Endothelial cell of umbilical vein (primary cell): ENCODE data around the gene HSD17B2. TPM values are rescaled to one million over a fixed set of nuclear protein-coding genes. Genes with fewer than 3 reads are reported as not detected.

Source experiments
- BruUV-seq: library from RNA; stranded (reverse); fragments of 400-500 nt; replicated peaks from 2 replicates; lab custom pipeline; 2021; lab: Mats Ljungman, UMichigan
- CTCF ChIA-PET: fragments of 300-600, 350-600 bp; sonication (Branson Sonifier 250); formaldehyde crosslinking; loops from one replicate; lab custom pipeline; 2021; ENCODE audit warnings: antibody characterized with exemption, inconsistent platforms; lab: Charles Lee
- POLR2A ChIA-PET: fragments of 300-600, 350-600 bp; sonication (Branson Sonifier 250); formaldehyde crosslinking; loops from one replicate; lab custom pipeline; 2021; ENCODE audit warnings: antibody characterized with exemption, inconsistent platforms; lab: Charles Lee
- DNase-seq: peaks from one replicate; pipeline ENCODE4 v3.0.0-alpha.2; 2011; ENCODE audit warnings: low read depth, low spot score
- FAIRE-seq: peaks from 2 replicates; lab custom pipeline; 2011; peaks lifted over from hg19 to GRCh38; lab: Jason Lieb, UNC
- H2AFZ ChIP-seq: 2 replicates; pipeline ENCODE4 v1.6.0; 2012; ENCODE audit warnings: low read depth, low read length, control low read depth, inconsistent platforms
- H3K27ac ChIP-seq: 2 replicates; pipeline ENCODE4 v1.5.1; 2011; ENCODE audit warnings: low read depth, mild to moderate bottlenecking, control low read depth, low read length, moderate library complexity; ENCODE audit not compliant: insufficient read depth
- H3K27me3 ChIP-seq, 2 experiments: 2 replicates each; pipeline versions ENCODE4 v1.6.0 to v1.6.1; 2011; ENCODE audit warnings: low read length in 2 of 2, mixed read lengths in 1 of 2; ENCODE audit not compliant: control insufficient read depth in 2 of 2, insufficient read depth in 2 of 2
- H3K36me3 ChIP-seq, 2 experiments: 2 replicates in 1 of 2; 3 replicates in 1 of 2; pipeline ENCODE4 v1.5.1; 2011; ENCODE audit warnings: low read length in 2 of 2, mild to moderate bottlenecking in 1 of 2, moderate library complexity in 1 of 2; ENCODE audit not compliant: control insufficient read depth in 2 of 2, insufficient read depth in 2 of 2; ENCODE audit errors: extremely low read depth in 1 of 2
- H3K4me1 ChIP-seq: 3 replicates; pipeline ENCODE4 v1.5.1; 2011; ENCODE audit warnings: mild to moderate bottlenecking, low read length; ENCODE audit not compliant: control insufficient read depth, insufficient read depth; ENCODE audit errors: extremely low read depth
- H3K4me2 ChIP-seq: 2 replicates; pipeline ENCODE4 v1.6.1; 2011; ENCODE audit warnings: low read length, control low read depth, mixed read lengths; ENCODE audit not compliant: insufficient read depth
- H3K4me3 ChIP-seq, 3 experiments: fragments of 200-600 bp in 1 of 3; sonication (generic), shearing (Covaris generic) in 1 of 3; replicated peaks in 1 of 3; 2 replicates each; pipeline ENCODE4 v1.5.1; 2011 to 2016; ENCODE audit warnings: control low read depth in 3 of 3, low read length in 3 of 3, mild to moderate bottlenecking in 2 of 3, inconsistent platforms in 1 of 3, low read depth in 1 of 3, moderate library complexity in 1 of 3; ENCODE audit not compliant: insufficient read depth in 1 of 3
- H3K79me2 ChIP-seq: 2 replicates; pipeline ENCODE4 v1.6.0; 2012; ENCODE audit warnings: low read length, inconsistent platforms; ENCODE audit not compliant: control insufficient read depth, insufficient read depth
- H3K9ac ChIP-seq: replicated peaks from 2 replicates; pipeline ENCODE3; 2011; ENCODE audit warnings: low read length, control low read depth; ENCODE audit not compliant: insufficient read depth; ENCODE audit errors: extremely low read depth
- H3K9me1 ChIP-seq: replicated peaks from 3 replicates; pipeline ENCODE4 v1.6.0; 2011; ENCODE audit warnings: mild to moderate bottlenecking, low read length; ENCODE audit not compliant: control insufficient read depth, insufficient read depth; ENCODE audit errors: extremely low read depth
- H3K9me3 ChIP-seq: replicated peaks from 2 replicates; pipeline ENCODE4 v1.5.1; 2012; ENCODE audit warnings: low read length, inconsistent platforms; ENCODE audit not compliant: control insufficient read depth, insufficient read depth
- H4K20me1 ChIP-seq: replicated peaks from 2 replicates; pipeline ENCODE3; 2011; ENCODE audit warnings: mild to moderate bottlenecking, low read length; ENCODE audit not compliant: control insufficient read depth, insufficient read depth; ENCODE audit errors: extremely low read depth
- CTCF ChIP-seq, 2 donors: IDR thresholded peaks; 1 replicate in 1 of 2; 2 replicates in 1 of 2; pipeline ENCODE4 v1.5.1; 2011; ENCODE audit warnings: low read length in 2 of 2, mild to moderate bottlenecking in 2 of 2, moderate library complexity in 2 of 2, control low read depth in 1 of 2, inconsistent platforms in 1 of 2, low read depth in 1 of 2; ENCODE audit not compliant: insufficient read depth in 1 of 2; ENCODE audit errors: extremely low read depth in 1 of 2
- EZH2 ChIP-seq: IDR thresholded peaks from 2 replicates; pipeline ENCODE4 v1.6.1; 2012; ENCODE audit warnings: borderline replicate concordance, low read depth, mild to moderate bottlenecking, moderate library complexity, low read length, inconsistent platforms; ENCODE audit not compliant: severe bottlenecking
- FOS ChIP-seq: IDR thresholded peaks from 2 replicates; pipeline ENCODE4 v1.6.1; 2011; ENCODE audit warnings: mild to moderate bottlenecking, low read length, moderate library complexity, borderline replicate concordance; ENCODE audit not compliant: insufficient read depth
- GATA2 ChIP-seq: IDR thresholded peaks from 2 replicates; pipeline ENCODE4 v1.7.0; 2011; ENCODE audit warnings: low read depth, mild to moderate bottlenecking, moderate library complexity, mixed read lengths, low read length; ENCODE audit not compliant: insufficient read length, insufficient read depth
- JUN ChIP-seq: IDR thresholded peaks from 2 replicates; pipeline ENCODE4 v1.6.1; 2011; ENCODE audit warnings: borderline replicate concordance, low read depth; ENCODE audit not compliant: insufficient read length, insufficient read depth
- MYC ChIP-seq: IDR thresholded peaks from one replicate; pipeline ENCODE4 v1.6.1; 2011; ENCODE audit warnings: mild to moderate bottlenecking, low read depth, low read length
- POLR2A ChIP-seq: IDR thresholded peaks from 2 replicates; pipeline ENCODE4 v1.6.1; 2012; ENCODE audit warnings: low read depth, mild to moderate bottlenecking, control low read depth, low read length
- POLR2AphosphoS5 ChIP-seq: IDR thresholded peaks from 2 replicates; pipeline ENCODE4 v1.6.1; 2012; ENCODE audit warnings: low read depth, mild to moderate bottlenecking, control low read depth, low read length, moderate library complexity; ENCODE audit not compliant: insufficient read depth
- dilution Hi-C: fragments of 300-500 bp; cut with MboI; formaldehyde crosslinking; loops from one replicate; pipeline ENCODE4 v1.15.0; 2019; ENCODE audit warnings: low sequenced_read_pairs; ENCODE audit not compliant: extremely low pct_ligation_motif_present
- intact Hi-C: fragments of 100-400 bp; cut with micrococcal nuclease; formaldehyde crosslinking; loops from one replicate; pipeline ENCODE4 v1.10.0; 2022
- polyA plus RNA-seq, 4 experiments: library from polyadenylated mRNA; depleted of rRNA in 3 of 4; stranded (reverse) in 3 of 4; unstranded in 1 of 4; fragments of >200 nt; gene quantifications; 2 replicates each; pipeline versions ENCODE4 v1.2.1 to v1.2.3, GENCODE V29; 2011 to 2012; ENCODE audit warnings: missing spikeins in 1 of 4
- total RNA-seq: library from RNA; stranded (reverse); gene quantifications from 2 replicates; pipeline ENCODE4 v1.2.3, GENCODE V29; 2021
- TF ChIP-seq, protein P1 (sequence below): IDR thresholded peaks from 2 replicates; pipeline ENCODE4 v1.6.1; 2011; ENCODE audit not compliant: insufficient read depth, insufficient read length

HSD17B2 gene
- total and polyA plus RNA-seq, 2 donors (not counting 3 experiments of a cell fraction or from before 2014, with no cell fraction given): 1.2 to 4.5 TPM

- no peak for TF ChIP-seq POLR2A
- TF ChIP-seq CTCF (IDR thresholded peaks at IDR 0.05; ENCODE audit: extremely low read depth in 1 of 2, insufficient read depth in 1 of 2, low read depth in 1 of 2, low read length in 2 of 2): no peak
- TF ChIP-seq JUN: no peak
- TF ChIP-seq POLR2AphosphoS5: no peak
- no peak for TF ChIP-seq GATA2
- no peak for TF ChIP-seq FOS
- TF ChIP-seq EZH2: no peak
- no peak for TF ChIP-seq MYC
- TF ChIP-seq, protein P1, sequence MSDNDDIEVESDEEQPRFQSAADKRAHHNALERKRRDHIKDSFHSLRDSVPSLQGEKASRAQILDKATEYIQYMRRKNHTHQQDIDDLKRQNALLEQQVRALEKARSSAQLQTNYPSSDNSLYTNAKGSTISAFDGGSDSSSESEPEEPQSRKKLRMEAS: no peak
- no peaks in the 10 kb centered on the region for H4K20me1 ChIP-seq
- BruUV-seq: no TSS peak
- CTCF ChIA-PET: interaction anchor here (0.6 to 1.9 kb wide), 3 partner anchors 9 to 29 kb away, joined by 3 to 6 read pairs (median 5); no protein-coding TSS in a partner anchor
- no peaks in the 10 kb centered on the region for H3K9me1 ChIP-seq
- H3K27me3 ChIP-seq: peaks cover 1 to 10% of the 10 kb centered on the region in 2 experiments
- intact Hi-C loops: no loop called here
- dilution Hi-C loops: no loop called here
- H3K9ac ChIP-seq: no peak overlapping the region
- no peak overlapping the region for H3K4me3 ChIP-seq
- H3K36me3 ChIP-seq: no peaks in the 10 kb centered on the region
- POLR2A ChIA-PET: no interaction called here
- H2AFZ ChIP-seq: no peak overlapping the region
- DNase-seq (no peak), FAIRE-seq (no peak)
- H3K4me1 ChIP-seq: no peaks in the 10 kb centered on the region
- H3K9me3 ChIP-seq: no peaks in the 10 kb centered on the region
- H3K27ac ChIP-seq: no peak overlapping the region
- no peaks in the 10 kb centered on the region for H3K79me2 ChIP-seq
- no peak overlapping the region for H3K4me2 ChIP-seq
Observed at GRCh38 chr16:82091241-82091640, 56.2 kb downstream of the HSD17B2 start.
